ENCODE measurements around the gene SCRN2.

The SCRN2 gene

GRCh38 chr17:47819475-47819874 lies 21.6 kb downstream of the SCRN2 start:
- no peak for DNase-seq

- no peak for DNase-seq
These were observed 22.9 kb downstream of the SCRN2 start for GRCh38 chr17:47818002-47818695.

DNA sequence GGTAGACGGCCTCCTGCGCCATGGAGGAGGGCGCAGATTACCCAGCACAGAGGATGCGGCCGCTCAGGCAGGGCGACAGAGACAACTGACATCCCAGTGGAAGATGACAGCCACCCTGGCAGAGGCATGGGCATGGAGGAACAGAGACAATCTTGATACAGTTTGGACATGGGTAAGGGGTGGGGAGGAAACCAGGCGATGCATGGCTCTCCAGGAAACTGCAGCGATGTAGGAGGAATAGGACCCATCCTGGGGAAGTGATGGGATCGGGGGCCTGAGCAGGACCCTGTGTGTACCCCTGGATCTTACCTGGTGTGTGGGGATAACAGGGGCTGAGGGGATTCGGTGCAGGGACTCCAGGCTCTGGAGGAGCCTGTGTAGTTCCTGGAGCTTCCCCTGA lies 24.1 kb downstream of the SCRN2 start:
- no peak for DNase-seq

- no peak for DNase-seq
These were observed 24.9 kb downstream of the SCRN2 start for GRCh38 chr17:47816111-47816735.

DNA sequence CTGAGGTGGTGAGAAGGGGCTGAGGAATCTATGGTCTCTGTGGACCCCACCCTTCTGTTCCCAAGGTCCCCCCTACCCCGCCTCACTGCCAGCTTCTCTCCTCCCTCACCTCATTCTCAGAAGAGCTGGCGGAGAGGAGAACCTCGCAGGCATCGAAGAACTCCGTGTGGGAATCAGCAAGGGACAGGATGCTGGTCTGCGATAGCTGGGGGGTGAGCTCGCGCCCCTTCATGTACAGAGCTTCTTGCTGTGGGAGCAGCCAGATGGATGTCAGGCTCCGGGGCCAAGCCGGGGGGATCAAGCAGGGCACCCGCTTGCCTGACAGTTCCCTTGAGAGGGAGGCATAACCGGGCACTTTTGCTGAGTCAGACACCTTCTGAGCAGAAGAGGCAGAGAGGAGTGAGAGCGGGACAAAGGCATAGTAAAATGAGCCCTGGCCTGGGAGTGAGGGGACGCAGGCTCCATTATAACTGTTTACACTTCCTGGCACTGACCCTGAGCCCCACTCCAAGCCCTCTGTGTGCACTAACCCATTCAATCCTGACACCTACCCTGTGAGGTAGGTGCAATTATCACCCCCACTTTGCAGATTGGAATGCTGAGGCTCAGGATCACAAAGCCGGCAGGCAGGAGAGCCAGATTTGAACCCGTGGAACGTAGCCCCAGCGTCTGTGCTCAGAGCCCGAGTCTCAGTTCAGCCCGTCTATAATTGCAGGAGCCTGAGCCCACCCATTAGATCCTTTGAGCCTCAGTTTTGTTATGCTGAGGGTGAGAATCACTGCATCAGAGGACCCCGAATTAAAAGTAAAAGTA lies 25.8 kb downstream of the SCRN2 start:
- no peak for DNase-seq

GRCh38 chr17:47813512-47814031 lies 27.5 kb downstream of the SCRN2 start:
- no peak for DNase-seq

DNA sequence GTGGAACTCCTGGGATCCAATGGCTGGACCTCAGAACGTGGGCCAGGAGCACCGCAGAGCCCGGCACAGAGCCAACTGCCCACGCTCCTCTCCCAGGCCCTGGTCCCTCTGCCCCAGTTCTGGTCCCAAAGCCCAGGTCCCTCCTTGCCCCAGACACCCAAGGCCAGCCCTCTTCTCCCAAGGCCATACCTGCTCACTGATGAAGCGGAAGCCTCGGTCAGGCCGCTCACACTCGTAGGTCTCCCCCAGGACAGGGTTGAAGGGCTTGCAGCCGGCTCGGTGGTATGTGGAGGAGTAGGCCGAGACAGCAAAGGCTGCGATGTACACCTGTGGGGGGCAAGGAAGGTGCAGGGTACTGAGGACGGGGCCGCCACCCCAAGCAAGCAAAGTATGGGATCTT lies 28.0 kb downstream of the SCRN2 start:
- DNase-seq = no peak

DNA sequence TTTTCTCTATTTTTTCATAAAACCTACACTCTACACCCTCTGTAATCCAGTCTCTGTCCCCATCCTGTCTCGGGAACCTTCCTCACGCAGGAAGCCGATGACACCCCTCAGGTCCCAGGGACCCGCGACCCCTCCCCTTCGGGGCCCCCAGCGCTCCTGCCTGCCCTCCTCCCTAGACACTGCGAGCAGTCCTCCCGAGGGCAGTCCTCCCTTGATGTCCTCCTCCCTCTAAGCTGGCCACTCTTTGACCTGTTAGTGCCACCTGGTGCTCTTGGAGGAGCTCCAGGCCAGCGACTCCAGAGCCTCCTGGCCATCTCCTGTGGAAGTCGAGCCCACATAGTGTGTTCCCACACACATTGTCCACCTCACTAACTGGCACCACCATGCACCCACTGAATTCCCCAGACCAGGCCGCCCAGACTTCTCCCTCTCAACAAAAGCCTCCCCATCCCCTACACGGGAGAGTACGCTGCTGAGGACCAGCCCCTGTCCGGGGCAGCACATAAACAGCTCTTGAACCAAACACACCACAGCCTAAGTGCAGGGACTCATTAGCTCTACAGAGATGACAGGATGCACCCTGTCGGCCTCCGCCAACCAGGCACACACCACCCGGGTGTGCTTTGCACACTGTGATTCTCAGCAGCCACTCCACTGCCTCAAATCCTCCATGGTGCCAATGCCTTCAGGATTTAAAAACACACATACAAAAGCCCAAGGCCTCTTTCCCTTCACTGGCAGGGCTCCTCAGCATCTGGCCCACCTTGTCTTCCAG lies 28.7 kb downstream of the SCRN2 start:
- DNase-seq = no peak

DNA sequence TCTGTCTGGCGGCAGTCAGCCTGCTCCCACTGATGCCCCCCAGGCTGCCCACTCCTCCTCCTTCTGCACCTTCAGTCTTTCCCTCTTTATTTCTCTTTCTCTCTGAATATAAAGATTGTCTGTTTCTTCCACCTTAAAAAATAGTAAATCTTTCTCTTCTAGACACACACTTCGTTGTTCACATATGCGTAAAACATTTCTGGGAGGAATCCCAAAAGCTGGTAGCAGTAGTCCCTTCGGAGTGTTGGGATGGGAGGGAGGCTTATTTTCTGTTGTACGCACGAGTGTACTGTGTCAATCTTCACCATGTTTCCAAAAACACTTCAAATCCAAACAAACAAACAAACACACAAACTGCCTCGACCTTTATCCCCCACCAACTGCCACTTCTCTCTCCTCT lies 29.4 kb downstream of the SCRN2 start:
- no peak for DNase-seq

DNA sequence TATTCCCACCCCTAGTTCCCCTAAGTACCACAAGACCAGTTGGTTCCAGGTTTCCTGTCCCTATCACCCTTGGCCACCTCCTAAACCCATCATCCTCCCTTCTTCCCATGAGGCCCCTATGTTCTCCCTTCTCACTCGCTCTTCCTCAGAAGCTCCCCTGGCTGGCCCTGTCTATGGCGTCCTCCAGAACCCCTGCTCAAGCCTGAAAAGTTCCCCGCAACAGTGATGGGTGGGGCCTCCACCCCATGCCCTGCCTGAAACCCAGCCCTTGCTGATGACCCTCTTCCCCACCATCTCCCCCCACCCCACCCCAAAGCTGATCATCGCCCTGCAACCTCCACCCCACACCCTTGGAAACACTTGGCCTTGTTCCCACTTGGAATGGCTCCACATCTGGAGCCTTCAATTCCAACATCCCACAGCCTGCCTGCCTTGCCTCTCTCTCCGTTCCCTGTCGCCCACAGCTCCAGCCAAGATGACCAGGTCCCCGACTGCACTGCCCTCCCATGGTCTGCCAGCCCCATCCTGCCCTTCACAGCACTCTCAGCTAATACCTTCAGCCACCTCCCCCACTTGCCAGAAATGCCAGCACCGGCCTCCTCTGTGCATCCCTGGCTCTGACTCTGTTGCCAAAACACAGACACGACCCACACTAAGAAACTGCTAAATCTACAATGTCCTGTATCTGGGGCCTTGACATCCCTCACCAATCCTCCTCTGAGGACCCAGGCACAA lies 30.0 kb downstream of the SCRN2 start:
- DNase-seq = no peak

GRCh38 chr17:47810200-47810821 lies 30.8 kb downstream of the SCRN2 start:
- DNase-seq = no peak

DNA sequence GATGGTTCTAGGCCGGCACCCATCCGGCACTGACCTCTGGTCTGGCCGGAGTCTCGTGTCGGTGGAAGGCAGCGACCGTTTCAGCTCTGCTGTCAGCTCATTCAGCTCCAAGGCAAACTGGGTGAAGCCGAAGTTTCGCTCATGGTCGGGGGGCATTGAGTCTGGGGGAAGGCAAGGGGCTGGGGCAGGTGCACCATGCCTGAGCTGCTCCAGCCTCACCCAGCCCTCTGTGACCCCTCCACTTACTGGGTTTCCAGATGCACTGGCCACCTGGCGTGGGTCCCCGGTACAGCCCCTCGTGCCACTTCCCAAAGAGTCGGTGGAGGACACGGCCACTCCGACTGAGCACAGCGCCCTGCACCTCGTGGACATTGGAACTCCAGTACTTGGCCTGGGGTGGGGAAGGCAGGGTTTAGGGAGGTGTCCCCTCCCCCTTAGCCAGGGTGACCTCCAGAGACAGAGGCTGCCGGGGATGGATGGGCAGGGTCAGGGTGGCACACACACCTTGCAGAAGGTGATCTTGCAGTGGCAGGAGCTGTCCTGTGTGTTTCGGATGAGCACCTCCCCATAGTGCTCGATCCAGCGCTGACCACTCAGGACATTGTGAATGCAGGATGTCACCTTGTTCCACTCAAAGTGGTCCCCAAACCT lies 32.1 kb downstream of the SCRN2 start:
- no peak for DNase-seq

DNA sequence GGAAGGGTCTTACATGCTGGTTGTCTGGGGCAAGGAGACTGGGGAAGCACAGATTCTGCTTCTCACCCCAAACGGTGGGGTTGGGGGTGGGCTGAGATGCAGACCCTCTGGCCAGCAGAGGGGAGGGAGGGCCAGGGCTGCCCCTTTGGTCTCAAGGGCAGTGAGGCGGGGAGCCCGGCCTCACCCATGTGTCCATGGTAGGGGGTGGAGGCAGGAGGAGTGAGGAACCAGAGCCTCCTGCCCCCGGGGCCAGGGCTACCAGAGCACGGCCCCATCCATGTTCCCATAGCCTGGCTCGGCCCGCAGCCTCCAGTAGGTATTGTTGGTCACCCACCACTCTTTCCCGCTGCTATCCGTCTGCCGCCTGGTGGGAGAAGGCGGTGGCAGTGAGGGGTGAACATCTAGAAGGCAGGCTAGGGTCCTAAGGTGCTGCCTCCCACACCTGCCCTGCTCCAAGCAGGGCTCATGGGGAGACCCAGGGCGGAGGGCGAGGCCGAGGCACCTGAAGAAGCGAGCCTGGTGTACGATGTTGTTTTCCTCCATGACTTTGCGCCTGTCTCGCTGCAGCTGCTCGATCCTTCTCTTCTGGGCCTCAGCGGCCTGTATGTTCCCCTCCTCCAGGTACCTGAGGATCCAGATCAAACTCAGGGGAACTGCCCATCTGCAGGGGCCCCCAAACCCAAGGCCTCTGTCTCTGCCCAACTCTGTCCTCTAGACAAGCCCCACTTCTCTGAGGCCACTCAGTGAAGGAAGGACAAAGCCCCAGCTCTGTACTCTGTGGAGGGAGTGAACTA lies 32.8 kb downstream of the SCRN2 start:
- no peak for DNase-seq

- no peak for DNase-seq
These were observed 33.7 kb downstream of the SCRN2 start for GRCh38 chr17:47807421-47807820.

DNA sequence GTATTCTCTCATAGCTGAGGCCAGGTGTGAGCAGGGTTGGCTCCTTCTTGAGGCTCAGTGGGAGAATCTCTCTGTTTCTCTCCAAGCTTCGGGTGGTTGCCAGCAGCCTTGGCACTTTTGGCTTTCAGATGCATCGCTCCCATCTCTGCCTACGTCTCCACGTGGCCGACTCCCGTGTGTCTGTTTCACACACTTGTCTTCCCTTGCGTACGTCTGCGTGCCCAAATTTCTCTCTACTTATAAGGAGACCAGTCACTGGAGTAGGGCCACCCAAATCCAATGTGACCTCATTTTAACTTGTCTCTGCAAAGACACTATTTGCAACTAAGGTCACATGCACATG lies 34.2 kb downstream of the SCRN2 start:
- no peak for DNase-seq

DNA sequence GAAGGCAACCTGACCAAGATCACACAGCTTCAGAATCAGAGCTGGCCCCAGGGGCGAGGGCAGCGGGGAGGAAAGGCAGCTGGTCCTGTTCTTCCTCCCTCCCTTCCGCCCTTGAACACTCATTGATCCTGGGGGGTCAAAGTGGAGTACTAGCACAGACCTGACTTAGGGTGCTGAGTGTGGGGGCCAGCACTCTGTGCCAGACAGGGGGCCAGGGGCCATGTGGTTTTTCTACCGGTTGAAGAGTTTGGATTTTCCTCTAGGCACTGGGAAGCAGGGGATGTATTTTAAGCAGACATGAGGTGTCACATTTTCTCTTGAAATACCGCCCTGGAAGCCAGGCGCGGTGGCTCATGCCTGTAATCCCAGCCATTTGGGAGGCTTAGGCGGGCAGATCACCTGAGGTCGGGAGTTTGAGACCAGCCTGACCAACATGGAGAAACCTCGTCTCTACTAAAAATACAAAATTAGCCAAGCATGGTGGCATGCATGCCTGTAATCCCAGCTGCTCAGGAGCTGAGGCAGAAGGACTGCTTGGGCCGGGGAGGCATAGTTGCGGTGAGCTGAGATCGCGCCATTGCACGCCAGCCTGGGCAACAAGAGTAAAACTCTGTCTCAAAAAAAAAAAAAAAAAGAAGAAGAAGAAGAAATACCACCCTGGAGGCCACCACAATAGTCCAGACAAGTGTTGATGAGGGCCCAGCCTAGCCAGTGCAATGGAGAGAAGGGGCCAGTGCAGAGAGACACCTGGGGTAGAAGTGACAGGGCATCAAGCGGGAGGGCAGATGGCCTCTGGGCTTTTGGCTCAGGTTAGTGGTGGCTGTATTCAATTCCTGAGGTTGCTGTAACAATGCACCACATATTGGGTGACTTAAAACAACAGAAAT lies 34.8 kb downstream of the SCRN2 start:
- no peak for DNase-seq

DNA sequence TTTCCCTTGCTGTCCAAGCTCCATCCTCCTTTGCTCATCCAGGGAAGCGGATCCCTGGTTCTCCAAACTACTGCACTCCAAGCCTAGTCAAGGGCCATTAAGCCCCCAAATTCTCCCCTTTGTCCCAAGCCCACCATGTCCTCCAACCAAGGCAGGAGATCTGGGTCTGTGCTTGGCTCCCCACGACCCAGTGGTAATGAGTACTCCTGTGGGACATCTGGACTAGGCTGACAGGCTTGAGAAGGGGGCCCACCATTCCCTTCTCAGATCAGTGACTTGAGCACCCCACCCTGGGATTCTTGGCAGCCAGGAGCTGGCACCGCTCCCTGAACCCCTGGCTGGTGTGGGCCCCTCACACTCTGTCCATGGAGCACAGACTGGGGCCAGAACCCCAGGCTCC lies 36.6 kb downstream of the SCRN2 start:
- DNase-seq = no peak

- no peak for DNase-seq
These were observed 37.3 kb downstream of the SCRN2 start for GRCh38 chr17:47803751-47804150.

DNA sequence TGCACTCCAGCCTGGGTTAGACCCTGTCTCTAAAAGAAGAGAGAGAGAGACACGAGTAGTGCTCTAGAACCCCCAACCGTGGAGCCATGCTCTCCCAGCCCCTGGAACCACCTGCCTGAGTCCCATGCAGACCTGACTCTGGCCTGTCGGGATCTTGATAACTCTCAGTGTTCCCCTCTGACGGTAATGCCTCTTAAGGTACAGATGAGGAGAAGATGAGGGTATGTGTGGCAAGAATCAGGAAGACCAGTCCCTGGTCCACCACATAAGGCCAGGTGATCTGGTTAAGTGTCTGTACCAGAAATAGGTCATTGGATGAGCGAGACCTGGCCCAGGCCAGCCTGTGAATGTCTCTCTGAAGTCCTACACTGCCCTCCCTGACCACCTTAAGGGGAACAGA lies 37.9 kb downstream of the SCRN2 start:
- DNase-seq = no peak

Data from MV-4-11 (cell line).